Neural progenitor cell (in vitro differentiated cells): Measurements from ENCODE around the gene PERM1.

Source experiments
- EZH2 ChIP-seq: fragments of 200-600 bp; sonication (generic); IDR thresholded peaks from 2 replicates; pipeline ENCODE4 v1.6.1; 2017; ENCODE audit warnings: antibody characterized with exemption, mild to moderate bottlenecking, moderate library complexity
- EZH2phosphoT487 ChIP-seq: fragments of 200-600 bp; sonication (generic); IDR thresholded peaks from 2 replicates; pipeline ENCODE4 v1.6.1; 2017; ENCODE audit warnings: antibody characterized with exemption
- TF ChIP-seq, protein P1 (sequence below): fragments of 200-600 bp; sonication (generic); IDR thresholded peaks from 2 replicates; pipeline ENCODE4 v1.5.1; 2017; ENCODE audit warnings: antibody characterized with exemption, mild to moderate bottlenecking

DNA sequence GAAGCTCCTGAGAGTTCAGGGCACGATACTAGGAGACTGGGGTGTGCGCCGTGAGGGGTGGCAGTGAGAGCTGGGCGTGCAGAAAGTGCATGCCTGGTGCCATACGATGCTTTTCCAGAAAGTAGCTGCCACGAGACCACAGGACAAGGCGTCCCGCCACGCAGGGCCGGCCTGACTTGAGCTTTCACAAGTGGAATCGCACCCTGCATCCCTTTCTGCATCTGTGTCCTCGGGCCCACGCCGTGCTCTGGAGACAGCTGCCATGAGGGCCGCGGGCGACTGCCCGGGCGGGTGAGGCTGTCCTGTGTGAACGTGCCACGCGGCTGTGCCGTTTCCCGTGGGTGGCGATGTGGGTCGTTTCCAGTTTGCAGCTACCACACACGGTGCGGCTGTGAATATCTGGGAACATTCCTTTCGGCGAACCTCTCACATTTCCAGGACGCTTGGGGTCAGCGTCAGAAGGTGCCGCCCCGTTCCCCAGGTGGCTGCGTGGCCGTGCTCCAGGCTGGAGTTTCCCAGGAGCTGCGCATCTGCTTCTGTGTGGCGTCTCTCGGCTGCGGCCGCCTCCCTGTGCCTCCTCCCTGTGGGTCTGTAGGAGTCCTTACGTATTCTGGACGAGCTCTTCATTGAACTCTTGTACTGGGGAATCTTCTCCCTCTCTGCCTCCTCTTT lies 1.0 kb upstream of the PERM1 start:
- TF ChIP-seq, protein P1, sequence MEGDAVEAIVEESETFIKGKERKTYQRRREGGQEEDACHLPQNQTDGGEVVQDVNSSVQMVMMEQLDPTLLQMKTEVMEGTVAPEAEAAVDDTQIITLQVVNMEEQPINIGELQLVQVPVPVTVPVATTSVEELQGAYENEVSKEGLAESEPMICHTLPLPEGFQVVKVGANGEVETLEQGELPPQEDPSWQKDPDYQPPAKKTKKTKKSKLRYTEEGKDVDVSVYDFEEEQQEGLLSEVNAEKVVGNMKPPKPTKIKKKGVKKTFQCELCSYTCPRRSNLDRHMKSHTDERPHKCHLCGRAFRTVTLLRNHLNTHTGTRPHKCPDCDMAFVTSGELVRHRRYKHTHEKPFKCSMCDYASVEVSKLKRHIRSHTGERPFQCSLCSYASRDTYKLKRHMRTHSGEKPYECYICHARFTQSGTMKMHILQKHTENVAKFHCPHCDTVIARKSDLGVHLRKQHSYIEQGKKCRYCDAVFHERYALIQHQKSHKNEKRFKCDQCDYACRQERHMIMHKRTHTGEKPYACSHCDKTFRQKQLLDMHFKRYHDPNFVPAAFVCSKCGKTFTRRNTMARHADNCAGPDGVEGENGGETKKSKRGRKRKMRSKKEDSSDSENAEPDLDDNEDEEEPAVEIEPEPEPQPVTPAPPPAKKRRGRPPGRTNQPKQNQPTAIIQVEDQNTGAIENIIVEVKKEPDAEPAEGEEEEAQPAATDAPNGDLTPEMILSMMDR: no peak
- TF ChIP-seq EZH2 (no peak), EZH2phosphoT487 (no peak)
